ENCODE results near the gene SMAD3. TPM values are rescaled to one million over a fixed set of nuclear protein-coding genes. Genes with fewer than 3 reads are reported as not detected.

SMAD3 gene
- total and polyA plus RNA-seq, 10 of the 15 experiments (the other 5 are each of a cell fraction or from before 2014, with no cell fraction given), result 5.6 to 43.2 (median 16.0) TPM

- Histone ChIP-seq H2AFZ (ENCODE audit: control insufficient read depth, low read depth, low read length) (no peak overlapping the region), H3K27ac (ENCODE audit: control insufficient read depth, insufficient read depth) (no peak overlapping the region), H3K4me1 (ENCODE audit: control insufficient read depth, insufficient read depth, low read length) (no peaks in the 10 kb centered on the region), H3K36me3 (ENCODE audit: control insufficient read depth in 2 of 2, insufficient read depth in 2 of 2, low read length in 1 of 2) (no peaks in the 10 kb centered on the region; a peak in 1 of 4 replicates), H3K4me3 (no peak overlapping the region), H4K20me1 (ENCODE audit: control insufficient read depth, insufficient read depth) (no peaks in the 10 kb centered on the region), H3K27me3 (replicated peaks in 1 of 2; ENCODE audit: control insufficient read depth in 2 of 2, insufficient read depth in 2 of 2, low read length in 1 of 2) (no peaks in the 10 kb centered on the region), H3K9me3 (replicated peaks; ENCODE audit: control insufficient read depth, insufficient read depth, low read length) (no peaks in the 10 kb centered on the region; the same call in 2 of the 3 replicates), H3K79me2 (ENCODE audit: control insufficient read depth, insufficient read depth, low read length) (no peaks in the 10 kb centered on the region), H3K9ac (ENCODE audit: control insufficient read depth, insufficient read depth, low read length) (no peak overlapping the region), H3K4me2 (ENCODE audit: control insufficient read depth, insufficient read depth) (no peak overlapping the region; the same call in 1 of the 2 replicates)
- RAD21 ChIA-PET (ENCODE audit: unreplicated experiment), result no interaction called here
- no TSS peak for BruUV-seq (replicated peaks)
- ATAC-seq, result no peak
- DNase-seq (ENCODE audit: low read depth, low spot score), result no peak
- intact Hi-C loops (cut with micrococcal nuclease; ENCODE audit: unreplicated experiment), result no loop called here
- 33% methylated on average over 12 of the region's 12 CpGs for WGBS (ENCODE audit: insufficient coverage, insufficient replicate concordance, low lambda C conversion rate, missing lambda C conversion rate)
- in situ Hi-C loops (cut with MboI), result no loop called here
- POLR2A ChIA-PET, result interaction anchor here (1.0 kb wide), 1 partner anchor 12 kb away, joined by 3 read pairs; no protein-coding TSS in a partner anchor
- FAIRE-seq, result no peak
- CTCF ChIA-PET, result no interaction called here
- TF ChIP-seq MYB (IDR thresholded peaks at IDR 0.05; ENCODE audit: borderline replicate concordance, low read depth, low read length), result no peak
- TF ChIP-seq MYC (IDR thresholded peaks at IDR 0.05; ENCODE audit: insufficient read depth, insufficient read length, insufficient replicate concordance, low read length, severe bottlenecking), result no peak
- no peak for TF ChIP-seq IRF3 (IDR thresholded peaks at IDR 0.05)
- TF ChIP-seq SIX5 (IDR thresholded peaks at IDR 0.05; ENCODE audit: low read depth, low read length, severe bottlenecking), result no peak
- TF ChIP-seq NRF1 (conservative IDR thresholded peaks at IDR 0.05; ENCODE audit: low read depth, low read length), result no peak
- TF ChIP-seq BACH1 (IDR thresholded peaks at IDR 0.05; ENCODE audit: borderline replicate concordance), result no peak
- no peak for TF ChIP-seq NFYA (IDR thresholded peaks at IDR 0.05; ENCODE audit: borderline replicate concordance, low read depth, low read length)
- TF ChIP-seq ETV6 (conservative IDR thresholded peaks at IDR 0.05 in 1 of 2, IDR thresholded peaks at IDR 0.05 in 1 of 2; ENCODE audit: borderline replicate concordance in 1 of 2, low read depth in 1 of 2), result no peak
- no peak for TF ChIP-seq REST (IDR thresholded peaks at IDR 0.05; ENCODE audit: low read depth, low read length)
- SMC1A ChIA-PET (ENCODE audit: uncharacterized antibody, unreplicated experiment), result no interaction called here
These were observed 32.4 kb upstream of the SMAD3 start for GRCh38 chr15:67033012-67033411.
